Myometrial cell (primary cell): ENCODE data around the gene CKLF. TPM values are rescaled to one million over a fixed set of nuclear protein-coding genes. Genes with fewer than 3 reads are reported as not detected.

ENCODE experiments used
- total RNA-seq: library from RNA; depleted of rRNA; stranded (reverse); fragments of >200 nt; gene quantifications from 2 replicates; pipeline ENCODE4 v1.2.3, GENCODE V29; 2015

CKLF gene, protein sequence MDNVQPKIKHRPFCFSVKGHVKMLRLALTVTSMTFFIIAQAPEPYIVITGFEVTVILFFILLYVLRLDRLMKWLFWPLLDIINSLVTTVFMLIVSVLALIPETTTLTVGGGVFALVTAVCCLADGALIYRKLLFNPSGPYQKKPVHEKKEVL
- total RNA-seq: 87.5 and 135 TPM in 2 replicates

DNA sequence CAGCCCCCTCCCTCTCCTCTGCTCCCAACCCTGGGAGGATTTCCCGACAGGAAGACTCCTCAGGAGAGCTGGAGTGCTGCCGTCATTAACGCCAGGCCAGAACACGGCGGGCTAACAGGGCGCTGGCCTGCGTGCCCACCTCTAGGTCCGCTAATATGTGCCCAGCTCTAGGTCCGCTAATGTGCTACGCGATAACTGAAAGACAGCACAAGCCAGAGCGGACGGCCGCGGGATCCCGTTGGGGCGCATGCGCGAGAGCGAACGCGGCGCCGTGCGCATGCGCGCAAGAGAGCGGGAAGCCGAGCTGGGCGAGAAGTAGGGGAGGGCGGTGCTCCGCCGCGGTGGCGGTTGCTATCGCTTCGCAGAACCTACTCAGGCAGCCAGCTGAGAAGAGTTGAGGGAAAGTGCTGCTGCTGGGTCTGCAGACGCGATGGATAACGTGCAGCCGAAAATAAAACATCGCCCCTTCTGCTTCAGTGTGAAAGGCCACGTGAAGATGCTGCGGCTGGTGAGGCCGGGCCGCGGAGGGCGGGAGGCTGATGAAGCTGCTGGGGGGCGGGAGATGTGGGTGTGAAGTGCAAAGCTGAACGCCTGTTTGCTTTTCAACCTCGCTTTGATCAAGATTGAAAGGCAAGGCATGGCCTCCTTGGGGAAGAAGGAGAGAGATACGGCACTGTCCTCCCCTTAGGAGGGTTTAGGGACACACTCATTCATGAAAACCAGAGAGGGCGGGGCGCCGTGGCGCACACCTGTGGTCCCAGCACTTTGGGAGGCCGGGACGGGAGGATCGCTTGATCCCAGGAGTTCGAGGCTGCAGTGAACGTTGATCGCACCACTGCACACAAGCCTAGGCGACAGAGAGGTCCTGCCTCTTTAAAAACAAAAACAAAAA is at the start of gene CKLF:
Gene CKLF, plus strand, starts transcription at position 291 of the 892 bp plus-strand sequence. Its CDS starts 140 bp downstream, at position 431.

DNA sequence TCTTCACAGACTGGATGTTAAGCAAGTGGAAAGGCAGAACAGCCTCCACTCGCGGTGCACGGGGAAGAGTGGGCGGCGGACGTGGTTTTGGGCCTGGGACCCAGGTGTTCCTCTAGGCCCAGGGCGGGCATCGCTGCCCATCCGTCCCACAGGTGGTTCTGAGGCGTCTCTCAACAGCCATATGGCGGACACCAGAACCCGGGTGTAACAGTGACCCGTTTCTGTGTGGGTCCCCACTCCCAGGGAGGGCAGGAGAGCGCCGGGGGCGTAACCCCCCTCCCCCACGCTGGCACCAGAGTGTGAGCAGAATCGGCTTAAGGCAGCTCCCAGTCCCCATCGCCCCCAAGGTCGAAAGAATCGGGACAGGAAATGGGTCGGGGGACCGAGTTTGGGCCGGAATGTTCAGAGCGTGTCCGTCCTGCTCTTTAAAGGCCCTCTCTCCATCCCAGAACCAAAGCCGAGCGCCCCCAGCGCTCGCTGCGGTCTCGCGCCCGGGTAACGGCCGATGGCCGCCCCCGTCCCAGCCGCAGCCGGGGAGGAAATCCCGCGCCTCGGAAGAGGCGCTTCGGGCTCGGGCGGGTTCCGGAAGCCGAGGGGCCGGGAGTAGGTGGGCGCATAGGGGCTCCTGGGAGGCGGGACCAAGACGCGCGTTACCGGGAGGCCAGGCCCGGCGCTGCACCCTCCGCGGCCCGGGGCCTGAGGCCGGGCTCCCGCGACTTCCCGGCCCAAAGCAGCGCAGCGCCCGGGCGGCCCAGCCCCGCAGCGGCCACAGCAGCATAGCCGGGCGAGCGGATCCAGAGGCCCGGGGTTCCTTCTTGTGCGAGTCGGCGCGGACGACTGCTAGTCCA is 2.9 kb upstream of the CKLF start, which contains the start of gene TK2:
Gene TK2, minus strand, starts transcription at position 839 of the 848 bp plus-strand sequence. Its CDS starts 61 bp downstream, at position 778.

DNA sequence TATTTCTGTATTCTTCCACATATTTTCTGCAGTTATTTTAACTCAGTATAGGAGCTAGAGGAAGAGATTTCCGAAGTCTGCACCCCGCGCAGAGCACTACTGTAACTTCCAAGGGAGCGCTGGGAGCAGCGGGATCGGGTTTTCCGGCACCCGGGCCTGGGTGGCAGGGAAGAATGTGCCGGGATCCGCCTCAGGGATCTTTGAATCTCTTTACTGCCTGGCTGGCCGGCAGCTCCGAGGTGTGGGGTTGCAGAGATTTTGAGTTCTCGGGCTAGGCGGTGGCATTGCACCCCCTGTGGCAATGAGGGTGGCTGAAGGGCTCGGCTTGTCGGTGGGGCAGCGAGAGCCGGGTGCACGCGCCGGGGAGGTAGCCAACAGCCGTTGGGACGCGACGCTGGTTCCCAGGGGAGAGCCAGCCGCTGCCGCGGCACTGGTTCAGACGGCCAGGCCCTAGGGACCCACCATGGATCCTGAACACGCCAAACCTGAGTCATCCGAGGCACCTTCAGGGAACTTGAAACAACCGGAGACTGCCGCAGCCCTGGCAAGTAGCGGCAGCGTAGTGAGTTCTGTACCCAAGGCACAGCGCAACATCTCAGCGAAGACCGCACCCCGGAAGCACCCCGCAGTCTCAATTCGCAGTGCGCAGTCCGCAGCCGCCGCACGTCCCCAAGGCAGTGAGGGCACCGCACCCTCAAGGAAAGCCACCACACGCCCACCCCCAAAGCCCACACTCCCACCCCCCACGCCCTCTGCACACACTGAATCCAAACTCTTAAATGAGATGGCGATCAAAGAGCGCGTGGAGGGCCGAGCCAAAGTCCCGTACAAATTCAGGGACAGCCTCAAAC is 13.9 kb downstream of the CKLF start, which contains the start of gene CMTM1:
Gene CMTM1, plus strand, starts transcription at position 389 of the 851 bp plus-strand sequence. Its CDS starts 75 bp downstream, at position 464.

DNA sequence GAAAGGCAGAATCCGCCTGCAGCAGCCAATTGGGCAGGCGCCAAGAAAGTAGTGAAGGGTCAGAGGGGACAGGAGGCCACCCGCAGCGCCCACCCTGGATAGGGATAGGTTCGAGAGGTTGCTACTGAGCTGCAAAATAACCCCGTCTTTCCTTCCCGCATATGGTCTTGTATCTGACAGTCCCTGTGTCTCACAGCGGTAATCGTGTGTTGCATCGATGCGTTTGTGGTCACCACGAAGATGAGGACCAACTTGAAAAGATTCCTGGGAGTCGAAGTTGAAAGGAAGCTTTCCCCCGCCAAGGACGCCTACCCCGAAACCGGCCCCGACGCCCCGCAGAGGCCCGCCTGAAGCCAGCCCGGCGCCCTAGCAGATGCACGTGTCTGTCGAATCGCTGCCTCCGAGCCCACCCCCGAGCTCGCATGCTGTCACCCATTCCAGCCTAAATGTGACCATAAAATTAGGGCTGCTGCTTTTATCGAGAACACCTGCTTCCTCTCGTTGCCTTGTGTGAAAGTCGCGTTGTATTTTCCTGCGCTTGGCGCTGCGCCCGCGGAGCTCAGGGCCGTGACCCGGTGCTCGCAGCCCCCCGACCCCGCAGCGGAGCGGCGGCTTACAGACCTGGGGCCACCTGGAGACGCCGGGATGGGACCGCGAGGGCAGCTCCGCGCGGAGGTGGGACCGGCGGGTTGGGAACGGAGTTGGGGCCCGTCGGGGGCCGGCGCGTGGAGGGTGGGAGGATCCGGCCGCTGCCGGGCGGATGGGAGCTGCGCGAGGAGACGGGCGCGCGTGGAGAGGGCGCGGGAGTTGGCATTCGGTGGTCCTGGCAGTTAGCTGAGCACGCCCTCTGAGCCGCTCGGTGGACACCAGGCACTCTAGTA is 26.5 kb downstream of the CKLF start, which contains the start of gene CMTM2:
Gene CMTM2, plus strand, starts transcription at position 813 of the 881 bp plus-strand sequence. CDS start 145 bp downstream, outside the sequence.

DNA sequence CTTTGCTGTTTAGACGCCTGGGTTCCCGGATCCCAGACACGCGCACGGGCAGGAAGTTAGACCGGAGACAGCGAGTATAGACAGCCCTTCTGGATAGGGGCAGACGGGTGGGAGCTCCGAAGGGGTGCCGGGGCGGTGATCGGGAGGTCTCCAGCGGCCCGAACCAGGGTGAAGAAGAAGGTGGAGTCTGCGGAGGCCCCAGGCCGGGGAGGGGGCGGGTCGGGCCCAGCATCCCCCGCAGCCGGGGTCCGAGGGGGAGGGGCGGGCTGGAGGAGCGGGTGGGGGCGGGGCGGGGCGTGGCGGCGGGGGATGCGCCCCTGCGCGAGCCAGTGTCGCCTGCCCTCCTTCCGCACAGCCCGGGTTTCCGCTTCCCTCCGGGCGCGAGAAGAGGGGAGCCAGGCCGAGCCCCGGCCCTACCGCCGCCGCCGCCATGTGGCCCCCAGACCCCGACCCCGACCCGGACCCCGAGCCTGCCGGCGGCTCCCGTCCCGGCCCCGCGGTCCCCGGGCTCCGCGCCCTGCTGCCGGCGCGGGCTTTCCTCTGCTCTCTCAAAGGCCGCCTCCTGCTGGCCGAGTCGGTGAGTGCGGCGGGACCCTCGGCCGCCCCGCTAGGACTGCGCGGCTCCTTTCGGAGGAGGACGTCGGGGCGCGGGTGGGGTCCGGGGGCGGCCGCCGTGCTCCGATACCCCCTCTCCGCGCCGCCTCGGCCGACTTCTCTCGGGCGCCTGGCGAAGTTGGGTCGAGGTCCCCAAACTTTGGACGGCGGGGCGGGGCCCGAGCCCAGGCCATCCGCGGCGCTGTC is 52.2 kb downstream of the CKLF start, which contains the start of gene CMTM3:
Gene CMTM3, plus strand, starts transcription at position 329 of the 801 bp plus-strand sequence. Its CDS starts 102 bp downstream, at position 431.

Other genes with a start within 250 kb of the CKLF start
- 0.35 TPM in 1 of 2 replicates, not detected in the other for gene CDH5, start 185.9 kb upstream of the CKLF start, total RNA-seq
- 0.29 and 0.53 TPM in 2 replicates for gene BEAN1, start 125.3 kb upstream of the CKLF start, total RNA-seq
- 19.3 and 38.6 TPM in 2 replicates for gene TK2, start 2.5 kb upstream of the CKLF start, total RNA-seq
- 0.35 and 2.0 TPM in 2 replicates for gene CMTM1, start 13.9 kb downstream of the CKLF start, total RNA-seq
- not detected in 2 replicates for gene CMTM2, start 26.9 kb downstream of the CKLF start, total RNA-seq
- gene CMTM3, start 52.1 kb downstream of the CKLF start, total RNA-seq: 57.2 and 73.2 TPM in 2 replicates
- 8.4 and 8.7 TPM in 2 replicates for gene CMTM4, start 144.2 kb downstream of the CKLF start, total RNA-seq
- gene DYNC1LI2, start 199.0 kb downstream of the CKLF start, total RNA-seq: 49.0 and 53.5 TPM in 2 replicates
- gene TERB1, start 249.0 kb downstream of the CKLF start, total RNA-seq: not detected in 2 replicates